H1 (cell line): ENCODE results near the gene SULT6B1. TPM values are rescaled to one million over a fixed set of nuclear protein-coding genes. Genes with fewer than 3 reads are reported as not detected.

Source experiments
- CTCF ChIA-PET: fragments of 300-600 bp; sonication (Branson Sonifier 250); formaldehyde crosslinking; loops from one replicate; lab custom pipeline; 2021; ENCODE audit not compliant: partially characterized antibody; lab: Charles Lee
- POLR2A ChIA-PET: fragments of 300-600 bp; sonication (Branson Sonifier 250); formaldehyde crosslinking; loops from one replicate; lab custom pipeline; 2021; ENCODE audit warnings: inconsistent platforms; ENCODE audit not compliant: partially characterized antibody; lab: Charles Lee
- DNase-seq, 2 experiments: peaks; one replicate each; pipeline versions ENCODE4 v3.0.0 to v3.0.0-alpha.2; 2010 to 2022; ENCODE audit warnings: low spot score in 2 of 2, low read depth in 1 of 2, mixed read lengths in 1 of 2
- FAIRE-seq: peaks from 2 replicates; lab custom pipeline; 2011; peaks lifted over from hg19 to GRCh38; lab: Jason Lieb, UNC
- H2AFZ ChIP-seq: 2 replicates; pipeline ENCODE4 v1.8.1; 2012; ENCODE audit warnings: low read length, inconsistent platforms
- H2AK5ac ChIP-seq: 2 replicates; pipeline ENCODE4 v1.6.1; 2013; ENCODE audit warnings: low read depth, low read length
- H2BK120ac ChIP-seq: replicated peaks from 2 replicates; pipeline ENCODE3; 2013; ENCODE audit warnings: low read depth, low read length, inconsistent platforms
- H2BK12ac ChIP-seq: 2 replicates; pipeline ENCODE4 v1.6.1; 2013; ENCODE audit warnings: low read depth, low read length
- H2BK15ac ChIP-seq: 2 replicates; pipeline ENCODE4 v1.6.1; 2013; ENCODE audit warnings: low read length
- H2BK20ac ChIP-seq: 2 replicates; pipeline ENCODE4 v1.6.1; 2013; ENCODE audit warnings: low read length
- H2BK5ac ChIP-seq: 2 replicates; pipeline ENCODE4 v1.6.1; 2013; ENCODE audit warnings: low read depth, low read length
- H3K14ac ChIP-seq: 2 replicates; pipeline ENCODE4 v1.6.1; 2013; ENCODE audit warnings: inconsistent platforms; ENCODE audit not compliant: insufficient read length
- H3K18ac ChIP-seq: 2 replicates; pipeline ENCODE4 v1.6.1; 2013; ENCODE audit warnings: low read length; ENCODE audit errors: extremely low read depth
- H3K23ac ChIP-seq: 2 replicates; pipeline ENCODE4 v1.6.1; 2013; ENCODE audit warnings: inconsistent platforms; ENCODE audit not compliant: insufficient read length
- H3K23me2 ChIP-seq: 2 replicates; pipeline ENCODE4 v1.6.1; 2013; ENCODE audit warnings: low read depth, low read length
- H3K27ac ChIP-seq: 2 replicates; pipeline ENCODE4 v1.6.1; 2011; ENCODE audit warnings: low read depth, low read length, inconsistent platforms
- H3K27me3 ChIP-seq, 4 experiments: replicated peaks in 1 of 4; 1 replicate in 1 of 4; 2 replicates in 3 of 4; pipeline versions ENCODE4 v1.6.1 to v1.8.1; 2011 to 2013; ENCODE audit warnings: low read length in 3 of 4, mild to moderate bottlenecking in 3 of 4, inconsistent platforms in 2 of 4, mixed read lengths in 2 of 4, moderate library complexity in 1 of 4; ENCODE audit not compliant: control insufficient read depth in 3 of 4, insufficient read depth in 3 of 4; ENCODE audit errors: extremely low read depth in 1 of 4
- H3K36me3 ChIP-seq, 4 experiments: 2 replicates each; pipeline versions ENCODE4 v1.6.1 to v1.8.1; 2011 to 2013; ENCODE audit warnings: mild to moderate bottlenecking in 4 of 4, low read length in 3 of 4, moderate library complexity in 2 of 4, control low read depth in 1 of 4, inconsistent platforms in 1 of 4; ENCODE audit not compliant: insufficient read depth in 4 of 4, control insufficient read depth in 2 of 4
- H3K4ac ChIP-seq: replicated peaks from 2 replicates; pipeline ENCODE3; 2013; ENCODE audit warnings: low read length, low read depth, mixed read lengths, inconsistent platforms; ENCODE audit not compliant: insufficient read length
- H3K4me1 ChIP-seq, 4 experiments: replicated peaks in 1 of 4; 1 replicate in 1 of 4; 2 replicates in 3 of 4; pipeline versions ENCODE4 v1.6.1 to v1.8.1; 2011 to 2013; ENCODE audit warnings: low read length in 3 of 4, inconsistent platforms in 2 of 4, mixed read lengths in 1 of 4; ENCODE audit not compliant: insufficient read depth in 4 of 4, control insufficient read depth in 3 of 4
- H3K4me2 ChIP-seq, 2 experiments: 2 replicates each; pipeline versions ENCODE4 v1.6.1 to v1.8.1; 2011 to 2013; ENCODE audit warnings: low read depth in 2 of 2, low read length in 2 of 2, control low read depth in 1 of 2, inconsistent platforms in 1 of 2, mild to moderate bottlenecking in 1 of 2; ENCODE audit not compliant: insufficient read depth in 1 of 2
- H3K4me3 ChIP-seq, 4 experiments: fragments of 200-600, 300-600 bp in 1 of 4; sonication (generic), shearing (Covaris generic), sonication (Bioruptor Twin) in 1 of 4; 2 replicates each; pipeline versions ENCODE4 v1.5.1 to v1.8.1; 2011 to 2016; ENCODE audit warnings: low read length in 4 of 4, low read depth in 3 of 4, control low read depth in 2 of 4, inconsistent platforms in 2 of 4, mild to moderate bottlenecking in 2 of 4, mixed read lengths in 1 of 4, moderate library complexity in 1 of 4; ENCODE audit not compliant: insufficient read depth in 2 of 4; ENCODE audit errors: extremely low read depth in 1 of 4
- H3K56ac ChIP-seq: replicated peaks from 2 replicates; pipeline ENCODE3; 2013; ENCODE audit warnings: low read depth, mild to moderate bottlenecking, mixed read lengths, low read length, inconsistent platforms; ENCODE audit not compliant: insufficient read length
- H3K79me1 ChIP-seq: 2 replicates; pipeline ENCODE4 v1.6.1; 2013; ENCODE audit warnings: low read depth, low read length, control low read depth
- H3K79me2 ChIP-seq, 2 experiments: 2 replicates each; pipeline versions ENCODE4 v1.6.1 to v1.8.1; 2012 to 2013; ENCODE audit warnings: low read length in 2 of 2, mild to moderate bottlenecking in 2 of 2, inconsistent platforms in 1 of 2; ENCODE audit not compliant: insufficient read depth in 2 of 2, control insufficient read depth in 1 of 2
- H3K9ac ChIP-seq, 4 experiments: replicated peaks in 1 of 4; 1 replicate in 1 of 4; 2 replicates in 3 of 4; pipeline versions ENCODE4 v1.6.1 to v1.8.1; 2011 to 2013; ENCODE audit warnings: low read depth in 3 of 4, low read length in 3 of 4, control low read depth in 2 of 4, mild to moderate bottlenecking in 2 of 4, moderate library complexity in 2 of 4, inconsistent platforms in 1 of 4; ENCODE audit errors: extremely low read depth in 1 of 4
- H3K9me3 ChIP-seq, 2 experiments: 2 replicates each; pipeline versions ENCODE4 v1.6.1 to v1.8.1; 2012 to 2013; ENCODE audit warnings: mild to moderate bottlenecking in 2 of 2, moderate library complexity in 2 of 2, control low read depth in 1 of 2, inconsistent platforms in 1 of 2, low read depth in 1 of 2, low read length in 1 of 2, mixed read lengths in 1 of 2; ENCODE audit not compliant: insufficient read depth in 2 of 2
- H4K20me1 ChIP-seq, 2 experiments: replicated peaks in 1 of 2; 2 replicates each; pipeline versions ENCODE3 to v1.8.1; 2011 to 2013; ENCODE audit warnings: inconsistent platforms in 2 of 2, low read length in 2 of 2, mild to moderate bottlenecking in 1 of 2; ENCODE audit not compliant: insufficient read depth in 2 of 2, control insufficient read depth in 1 of 2
- H4K5ac ChIP-seq: 2 replicates; pipeline ENCODE4 v1.6.1; 2013; ENCODE audit warnings: low read length, low read depth, mixed read lengths, inconsistent platforms; ENCODE audit not compliant: insufficient read length
- H4K8ac ChIP-seq: 2 replicates; pipeline ENCODE4 v1.8.0; 2013; ENCODE audit warnings: mild to moderate bottlenecking, moderate library complexity, low read length, inconsistent platforms; ENCODE audit not compliant: insufficient read depth; ENCODE audit errors: extremely low read depth
- H4K91ac ChIP-seq: replicated peaks from 2 replicates; pipeline ENCODE3; 2013; ENCODE audit warnings: low read length, mixed read lengths, inconsistent platforms; ENCODE audit not compliant: insufficient read length
- BACH1 ChIP-seq: IDR thresholded peaks from 2 replicates; pipeline ENCODE4 v1.6.1; 2012; ENCODE audit warnings: low read length, improper control_type of control experiment
- CREB1 ChIP-seq: IDR thresholded peaks from 2 replicates; pipeline ENCODE4 v1.6.1; 2012; ENCODE audit warnings: inconsistent platforms
- JUN ChIP-seq: IDR thresholded peaks from 2 replicates; pipeline ENCODE4 v1.6.1; 2011; ENCODE audit warnings: low read depth, mild to moderate bottlenecking, improper control_type of control experiment, low read length
- SIX5 ChIP-seq: IDR thresholded peaks from 2 replicates; pipeline ENCODE4 v1.6.1; 2011; ENCODE audit warnings: mild to moderate bottlenecking, low read depth, low read length
- SP1 ChIP-seq: IDR thresholded peaks from 2 replicates; pipeline ENCODE4 v1.6.1; 2011; ENCODE audit warnings: low read depth, low read length
- WGBS, 2 experiments: shearing (Covaris generic) in 1 of 2; methylation state at CpG; one replicate each; pipeline versions ENCODE4 v1.1.6 to v1.1.7; 2013 to 2015; ENCODE audit warnings: low lambda C conversion rate in 2 of 2, mixed read lengths in 2 of 2, inconsistent platforms in 1 of 2, low coverage in 1 of 2, missing lambda C conversion rate in 1 of 2; ENCODE audit not compliant: insufficient replicate concordance in 2 of 2, insufficient coverage in 1 of 2, insufficient read length in 1 of 2; ENCODE audit errors: extremely low coverage in 1 of 2, missing lambda C conversion rate in 1 of 2; 5-methylcytosine and 5-hydroxymethylcytosine counted together
- polyA plus RNA-seq, 7 experiments: library from polyadenylated mRNA; depleted of rRNA in 3 of 7; stranded (reverse) in 5 of 7; unstranded in 2 of 7; fragments of >200 nt in 5 of 7; fragments of 200-250 nt in 2 of 7; gene quantifications; 1 replicate in 5 of 7; 2 replicates in 1 of 7; 4 replicates in 1 of 7; pipeline versions ENCODE4 v1.2.1 to v1.2.3, GENCODE V29; 2011 to 2013; ENCODE audit warnings: missing spikeins in 2 of 7, mixed read lengths in 2 of 7
- total RNA-seq: library from RNA; stranded (reverse); fragmentation: NEBNext Ultra II Directional; extraction: Animal tissue kit (Norgen Biotek cat#: 25700); gene quantifications from 2 replicates; pipeline ENCODE4 v1.2.1, GENCODE V29; 2021

The SULT6B1 gene
- total and polyA plus RNA-seq, 2 of the 8 experiments (the other 6 are each of a cell fraction or from before 2014, with no cell fraction given) = not detected

DNA sequence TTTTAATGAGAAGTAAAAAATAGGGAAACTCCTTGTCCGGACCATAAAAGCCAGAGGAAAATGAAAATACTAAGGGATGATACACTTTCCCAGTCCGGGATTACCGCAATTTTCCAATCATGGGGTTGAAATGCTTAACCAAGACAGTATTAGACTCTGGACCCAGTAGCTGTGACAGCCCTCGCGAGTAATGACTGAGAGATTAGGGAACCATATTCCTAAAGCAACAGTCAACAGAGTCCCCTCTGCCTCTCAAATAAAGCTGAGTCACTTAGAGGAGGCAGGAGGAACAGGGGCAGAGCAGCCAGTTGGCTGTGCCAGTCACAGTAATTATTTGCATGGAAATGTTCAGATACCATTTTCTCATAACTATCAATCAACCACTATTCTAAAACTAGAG lies 69.3 kb downstream of the SULT6B1 start:
- WGBS, 2 experiments = 89% methylated on average over 5 of the region's 5 CpGs; no CpG with 5 or more reads in 1 of the 2 experiments
- no peak for TF ChIP-seq SP1
- TF ChIP-seq JUN = no peak
- no peak for TF ChIP-seq CREB1
- no peak for TF ChIP-seq SIX5
- no peak for TF ChIP-seq BACH1
- H3K79me1 ChIP-seq = no peaks in the 10 kb centered on the region

More for the DNA sequence above, 69.3 kb downstream of the SULT6B1 start:
- H3K27me3 ChIP-seq = no peaks in the 10 kb centered on the region
- no peak overlapping the region for H3K23ac ChIP-seq
- H3K18ac ChIP-seq = no peak overlapping the region
- no peak overlapping the region for H3K4me2 ChIP-seq
- H3K27ac ChIP-seq = no peak overlapping the region
- no peak overlapping the region for H2BK20ac ChIP-seq
- H4K91ac ChIP-seq = no peak overlapping the region
- no peak overlapping the region for H3K56ac ChIP-seq
- H3K9me3 ChIP-seq = no peaks in the 10 kb centered on the region
- H4K20me1 ChIP-seq = no peaks in the 10 kb centered on the region
- H3K79me2 ChIP-seq = no peaks in the 10 kb centered on the region
- peaks cover 0 to 22% (median 9%) of the 10 kb centered on the region in 4 experiments; a peak in 7 of 8 replicates for H3K36me3 ChIP-seq
- no peak overlapping the region for H2BK12ac ChIP-seq
- no peak overlapping the region for H3K4me3 ChIP-seq
- POLR2A ChIA-PET = no interaction called here
- no peak overlapping the region for H3K4ac ChIP-seq
- H4K5ac ChIP-seq = no peak overlapping the region
- H2BK120ac ChIP-seq = no peak overlapping the region
- H2BK5ac ChIP-seq = no peak overlapping the region
- no peak overlapping the region for H2BK15ac ChIP-seq
- FAIRE-seq = no peak
- no peaks in the 10 kb centered on the region for H3K4me1 ChIP-seq
- no peak overlapping the region for H2AFZ ChIP-seq
- H3K23me2 ChIP-seq = no peaks in the 10 kb centered on the region
- no peak overlapping the region for H3K14ac ChIP-seq
- CTCF ChIA-PET = no interaction called here
- H4K8ac ChIP-seq = no peak overlapping the region
- no peak overlapping the region for H2AK5ac ChIP-seq
- H3K9ac ChIP-seq = no peak overlapping the region
- no peak for DNase-seq

Other genes starting within 250 kb of the SULT6B1 start
- 38.9 and 47.0 TPM in 2 replicates for gene STRN, start 222.1 kb downstream of the SULT6B1 start, total RNA-seq
- gene STRN, start 222.1 kb downstream of the SULT6B1 start, polyA plus RNA-seq (2011; rRNA removed) = 6.4 and 8.3 TPM in 2 replicates
- 11.3 and 12.6 TPM in 2 replicates for gene HEATR5B, start 104.3 kb downstream of the SULT6B1 start, total RNA-seq
- 5.5 and 7.0 TPM in 2 replicates for gene HEATR5B, start 104.3 kb downstream of the SULT6B1 start, polyA plus RNA-seq (2011; rRNA removed)
- 2.7 and 3.4 TPM in 2 replicates for gene GPATCH11, start 104.2 kb downstream of the SULT6B1 start, total RNA-seq
- 0.38 and 0.60 TPM in 2 replicates for gene GPATCH11, start 104.2 kb downstream of the SULT6B1 start, polyA plus RNA-seq (2011; rRNA removed)
- 46.3 and 46.9 TPM in 2 replicates for gene EIF2AK2, start 31.7 kb downstream of the SULT6B1 start, total RNA-seq
- 6.8 and 13.1 TPM in 2 replicates for gene EIF2AK2, start 31.7 kb downstream of the SULT6B1 start, polyA plus RNA-seq (2011; rRNA removed)
- gene CEBPZOS, start 7.8 kb upstream of the SULT6B1 start, total RNA-seq = 43.5 and 43.6 TPM in 2 replicates
- gene CEBPZOS, start 7.8 kb upstream of the SULT6B1 start, polyA plus RNA-seq (2011; rRNA removed) = 20.5 and 27.3 TPM in 2 replicates
- 186 and 201 TPM in 2 replicates for gene CEBPZ, start 42.9 kb upstream of the SULT6B1 start, total RNA-seq
- gene CEBPZ, start 42.9 kb upstream of the SULT6B1 start, polyA plus RNA-seq (2011; rRNA removed) = 14.7 and 19.1 TPM in 2 replicates
- 46.8 and 56.0 TPM in 2 replicates for gene NDUFAF7, start 43.0 kb upstream of the SULT6B1 start, total RNA-seq
- gene NDUFAF7, start 43.0 kb upstream of the SULT6B1 start, polyA plus RNA-seq (2011; rRNA removed) = 34.0 and 50.2 TPM in 2 replicates
- 55.2 and 63.3 TPM in 2 replicates for gene PRKD3, start 136.2 kb upstream of the SULT6B1 start, total RNA-seq
- gene PRKD3, start 136.2 kb upstream of the SULT6B1 start, polyA plus RNA-seq (2011; rRNA removed) = 10.0 and 12.0 TPM in 2 replicates
- gene QPCT, start 156.0 kb upstream of the SULT6B1 start, total RNA-seq = 3.9 and 4.0 TPM in 2 replicates
- gene QPCT, start 156.0 kb upstream of the SULT6B1 start, polyA plus RNA-seq (2011; rRNA removed) = 4.3 TPM in 2 replicates